HUES48 (cell line): Measurements from ENCODE around the gene ADAMTS17.

ENCODE experiments used
- H3K27ac ChIP-seq: one replicate; pipeline ENCODE4 v1.7.0; 2013; ENCODE audit warnings: low read depth, low read length, inconsistent platforms
- H3K27me3 ChIP-seq: 2 replicates; pipeline ENCODE4 v1.6.1; 2013; ENCODE audit warnings: mild to moderate bottlenecking, low read length; ENCODE audit not compliant: control insufficient read depth, insufficient read depth
- H3K36me3 ChIP-seq: 2 replicates; pipeline ENCODE4 v1.6.1; 2013; ENCODE audit warnings: low read length; ENCODE audit not compliant: control insufficient read depth, insufficient read depth
- H3K4me1 ChIP-seq: 2 replicates; pipeline ENCODE4 v1.6.1; 2013; ENCODE audit warnings: mild to moderate bottlenecking, low read length; ENCODE audit not compliant: control insufficient read depth, insufficient read depth
- H3K4me3 ChIP-seq: 2 replicates; pipeline ENCODE4 v1.5.1; 2013; ENCODE audit warnings: mild to moderate bottlenecking, low read depth, low read length
- H3K9ac ChIP-seq: 2 replicates; pipeline ENCODE4 v1.6.1; 2013; ENCODE audit warnings: mild to moderate bottlenecking, low read depth, low read length, moderate library complexity
- H3K9me3 ChIP-seq: 2 replicates; pipeline ENCODE4 v1.6.1; 2013; ENCODE audit warnings: low read length; ENCODE audit not compliant: control insufficient read depth, insufficient read depth

ADAMTS17 gene

DNA sequence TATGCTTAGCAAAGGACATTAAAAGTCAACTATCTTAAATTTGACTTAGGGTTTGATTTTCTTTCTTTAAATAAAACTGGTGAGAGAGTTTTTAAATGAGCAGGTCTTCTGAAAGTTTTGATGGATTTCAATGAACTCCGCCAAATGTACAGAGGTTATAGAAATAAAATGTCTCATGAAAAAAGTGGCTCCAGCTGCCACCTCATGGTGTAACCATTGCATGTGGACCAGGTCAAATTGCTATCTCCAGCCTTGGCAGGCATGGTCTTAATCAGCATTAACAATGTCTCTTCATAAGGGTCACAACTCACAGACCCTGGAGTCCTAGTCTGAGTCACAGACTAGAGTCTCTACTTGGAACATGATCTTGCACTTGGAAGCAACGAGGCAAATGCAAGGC lies 182.3 kb downstream of the ADAMTS17 start:
- Histone ChIP-seq H3K9me3 (no peaks in the 10 kb centered on the region), H3K9ac (no peak overlapping the region), H3K4me1 (0 out of 2 replicates have a peak, but pooled peaks cover 6% of the 10 kb centered on the region), H3K27ac (no peak overlapping the region), H3K27me3 (no peaks in the 10 kb centered on the region), H3K36me3 (no peaks in the 10 kb centered on the region), H3K4me3 (no peak overlapping the region)

DNA sequence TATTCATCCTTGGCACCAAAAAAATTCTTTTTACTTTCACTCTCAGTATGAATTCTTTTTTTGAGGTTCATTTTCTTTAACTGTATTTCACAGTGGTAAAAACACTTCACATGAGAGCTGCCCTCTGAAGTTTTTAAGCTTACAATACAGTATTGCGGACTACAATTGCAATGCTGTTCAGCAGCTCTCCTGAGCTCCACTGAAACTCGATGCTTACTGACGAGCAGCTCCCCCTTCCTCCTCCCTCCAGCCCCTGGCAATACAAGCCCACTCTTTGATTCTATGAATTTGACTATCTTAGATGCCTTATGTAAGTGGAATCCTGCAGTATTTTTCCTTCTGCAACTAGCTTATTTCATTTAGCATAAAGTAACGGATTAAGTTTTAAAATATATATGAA lies 183.4 kb downstream of the ADAMTS17 start:
- H3K27me3 ChIP-seq: no peaks in the 10 kb centered on the region
- H3K4me3 ChIP-seq: no peak overlapping the region
- H3K36me3 ChIP-seq: no peaks in the 10 kb centered on the region
- no peaks in the 10 kb centered on the region for H3K9me3 ChIP-seq
- H3K4me1 ChIP-seq: 0 out of 2 replicates have a peak, but pooled peaks cover 6% of the 10 kb centered on the region
- no peak overlapping the region for H3K9ac ChIP-seq
- no peak overlapping the region for H3K27ac ChIP-seq

DNA sequence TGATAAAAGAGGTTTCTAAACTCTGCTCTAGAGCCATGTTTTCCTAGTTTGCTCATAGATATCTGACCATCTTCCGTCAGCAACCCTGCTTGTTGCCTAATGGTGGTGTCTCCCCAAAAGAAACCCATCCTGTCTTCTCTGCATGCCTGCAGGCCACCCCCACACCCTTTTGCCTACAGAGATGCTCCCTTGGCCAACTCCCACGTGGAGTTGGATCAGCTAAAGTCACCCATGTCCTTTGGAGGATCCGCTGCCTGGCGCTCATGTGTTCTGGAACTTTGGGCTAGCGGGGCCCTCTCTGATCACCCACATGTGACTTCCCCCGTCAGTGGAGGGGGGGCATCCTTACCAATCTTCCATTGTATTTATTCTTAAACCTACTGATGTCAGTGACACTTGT lies 185.6 kb downstream of the ADAMTS17 start:
- H3K4me1 ChIP-seq: 0 out of 2 replicates have a peak, but pooled peaks cover 6% of the 10 kb centered on the region
- H3K4me3 ChIP-seq: no peak overlapping the region
- H3K9me3 ChIP-seq: no peaks in the 10 kb centered on the region
- no peaks in the 10 kb centered on the region for H3K27me3 ChIP-seq
- H3K27ac ChIP-seq: no peak overlapping the region
- H3K9ac ChIP-seq: no peak overlapping the region
- no peaks in the 10 kb centered on the region for H3K36me3 ChIP-seq

DNA sequence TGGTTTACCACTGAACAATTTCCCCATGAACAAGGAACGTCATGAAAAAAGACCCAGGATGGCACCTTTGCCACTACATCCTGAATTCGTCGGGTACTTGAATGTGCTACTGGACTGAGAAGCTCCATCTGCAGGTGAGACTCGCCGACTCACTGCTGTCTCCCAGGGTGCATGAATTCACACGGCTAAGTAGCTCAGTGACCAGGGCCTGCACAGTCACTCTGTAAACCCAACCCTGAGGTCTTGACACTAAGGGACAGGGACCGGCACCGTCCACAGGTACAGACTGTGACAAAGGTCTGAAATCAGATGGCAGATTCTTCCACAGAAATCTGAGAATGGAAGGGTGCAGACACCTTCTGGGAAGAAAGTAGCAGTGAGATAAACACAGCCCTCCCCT lies 187.4 kb downstream of the ADAMTS17 start:
- Histone ChIP-seq H3K9ac (no peak overlapping the region), H3K27ac (no peak overlapping the region), H3K9me3 (no peaks in the 10 kb centered on the region), H3K4me3 (no peak overlapping the region), H3K4me1 (0 out of 2 replicates have a peak, but pooled peaks cover 6% of the 10 kb centered on the region), H3K36me3 (no peaks in the 10 kb centered on the region), H3K27me3 (no peaks in the 10 kb centered on the region)

DNA sequence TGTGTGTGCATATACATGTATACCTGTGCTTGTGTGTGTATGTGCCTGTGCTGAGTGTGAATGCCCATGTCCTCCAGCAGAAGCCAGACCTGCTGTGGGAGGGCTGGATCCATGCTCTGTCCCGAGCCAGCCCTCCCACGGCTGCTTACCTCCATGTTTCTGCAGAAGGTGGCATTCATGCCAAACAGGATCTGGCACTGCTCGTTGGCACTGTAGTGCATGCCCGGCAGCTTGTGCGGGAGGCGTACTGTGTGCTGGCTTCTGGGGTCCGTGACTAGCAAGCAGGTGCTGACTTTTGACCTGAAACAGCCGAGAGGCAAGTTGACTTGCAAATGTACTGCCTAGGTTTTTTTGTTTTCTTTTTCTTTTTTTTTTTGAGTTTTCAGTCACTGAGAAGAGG lies 189.3 kb downstream of the ADAMTS17 start:
- Histone ChIP-seq H3K27ac (no peak overlapping the region), H3K36me3 (no peaks in the 10 kb centered on the region), H3K27me3 (no peaks in the 10 kb centered on the region), H3K9ac (no peak overlapping the region), H3K9me3 (peaks cover 6% of the 10 kb centered on the region), H3K4me3 (no peak overlapping the region), H3K4me1 (no peaks in the 10 kb centered on the region)

DNA sequence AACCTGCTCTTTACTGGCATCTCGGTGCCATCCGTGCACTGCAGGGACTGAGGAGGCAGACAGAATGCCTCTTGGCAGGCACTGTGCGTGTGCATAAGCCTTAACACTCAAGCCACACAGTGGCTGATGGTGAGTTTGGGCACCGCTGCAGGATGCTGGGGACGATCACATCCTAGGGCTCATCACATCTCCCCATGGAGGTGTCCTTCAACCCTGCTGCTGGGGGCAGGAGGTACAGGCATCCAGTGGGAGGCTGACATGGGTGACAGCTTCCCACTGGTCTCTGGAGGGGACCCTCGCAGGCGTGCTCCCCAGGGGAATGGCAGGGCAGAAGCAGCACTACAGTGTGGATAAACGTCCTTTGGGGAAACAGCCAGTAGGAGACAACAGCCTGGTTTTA lies 190.9 kb downstream of the ADAMTS17 start:
- H3K9me3 ChIP-seq: peaks cover 10% of the 10 kb centered on the region
- H3K27me3 ChIP-seq: no peaks in the 10 kb centered on the region
- no peak overlapping the region for H3K9ac ChIP-seq
- no peak overlapping the region for H3K4me3 ChIP-seq
- no peaks in the 10 kb centered on the region for H3K4me1 ChIP-seq
- H3K27ac ChIP-seq: no peak overlapping the region
- H3K36me3 ChIP-seq: no peaks in the 10 kb centered on the region

DNA sequence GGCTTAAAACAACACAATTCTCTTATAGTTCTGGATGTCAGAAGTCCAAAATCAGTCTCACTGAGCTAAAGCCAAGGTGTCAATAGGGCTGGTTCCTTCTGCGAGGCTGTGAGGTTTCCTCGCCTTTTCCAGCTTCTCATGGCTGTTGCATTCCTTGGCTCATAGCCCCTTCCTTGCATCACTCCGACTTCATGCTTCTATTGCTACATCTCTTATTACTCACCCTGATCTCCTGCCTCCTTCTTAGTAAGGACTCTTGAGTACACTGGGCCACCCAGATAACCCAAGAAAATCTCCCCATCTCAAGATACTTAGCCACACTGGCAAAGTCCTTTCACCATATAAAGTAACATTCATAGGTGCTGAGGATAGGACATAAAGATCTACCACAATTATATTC lies 193.9 kb downstream of the ADAMTS17 start:
- H3K27ac ChIP-seq: no peak overlapping the region
- H3K9me3 ChIP-seq: peaks cover 10% of the 10 kb centered on the region
- no peaks in the 10 kb centered on the region for H3K36me3 ChIP-seq
- no peak overlapping the region for H3K9ac ChIP-seq
- no peak overlapping the region for H3K4me3 ChIP-seq
- no peaks in the 10 kb centered on the region for H3K27me3 ChIP-seq
- H3K4me1 ChIP-seq: no peaks in the 10 kb centered on the region

DNA sequence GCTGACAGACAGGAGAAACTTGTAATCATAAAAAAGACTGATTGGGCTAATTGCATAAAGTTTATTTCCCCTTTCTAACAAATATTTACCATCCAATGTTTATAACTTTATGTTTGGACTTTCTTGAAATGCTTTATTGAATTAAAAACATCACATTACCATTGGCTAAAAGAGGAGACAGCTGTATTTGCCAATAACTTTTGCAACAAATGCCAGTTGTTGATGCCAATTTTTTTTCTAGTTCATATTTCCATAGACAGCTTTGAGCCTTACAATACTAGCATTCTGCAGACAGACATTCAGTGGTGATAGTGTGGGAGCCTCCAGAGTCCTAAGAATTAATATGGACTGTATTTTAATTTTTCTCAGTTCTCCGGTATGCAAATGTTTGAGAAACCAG lies 198.4 kb downstream of the ADAMTS17 start:
- Histone ChIP-seq H3K4me3 (no peak overlapping the region), H3K9ac (no peak overlapping the region), H3K4me1 (no peaks in the 10 kb centered on the region), H3K9me3 (peaks cover 10% of the 10 kb centered on the region), H3K27me3 (no peaks in the 10 kb centered on the region), H3K27ac (no peak overlapping the region), H3K36me3 (no peaks in the 10 kb centered on the region)

DNA sequence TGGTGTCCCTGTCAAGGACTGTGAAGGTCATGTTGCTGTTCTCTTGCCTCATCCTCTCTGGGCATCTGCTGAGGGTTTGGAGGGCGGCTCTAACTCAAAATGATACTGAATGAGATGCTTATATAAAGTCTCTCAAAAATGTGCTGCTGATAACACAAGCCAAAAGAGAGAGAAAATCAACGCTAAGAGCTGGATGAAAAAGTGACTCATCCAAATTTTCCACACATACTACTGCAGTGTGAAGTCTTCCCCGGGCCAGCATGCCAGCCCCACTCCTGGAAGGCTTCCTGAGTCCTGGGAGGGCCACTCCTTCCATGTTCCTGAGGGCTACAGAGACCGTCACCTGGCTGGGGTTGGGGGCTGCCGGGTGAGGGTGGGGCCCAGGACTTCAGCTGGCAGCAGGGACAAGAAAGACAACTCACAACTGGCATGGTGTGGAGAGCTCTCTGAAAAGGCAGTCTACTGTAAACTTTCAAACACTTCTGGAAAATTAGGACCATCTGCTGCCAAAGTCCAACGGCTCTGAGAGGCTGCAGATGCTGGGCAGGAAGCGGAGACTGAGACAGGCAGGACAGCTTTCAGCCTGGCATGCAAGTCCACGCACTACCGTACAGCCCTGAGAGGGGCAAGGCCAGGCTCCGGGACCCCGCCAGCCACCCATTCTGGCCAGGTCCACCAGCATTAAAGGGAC lies 200.3 kb downstream of the ADAMTS17 start:
- H3K27me3 ChIP-seq: no peaks in the 10 kb centered on the region
- no peaks in the 10 kb centered on the region for H3K9me3 ChIP-seq
- H3K9ac ChIP-seq: no peak overlapping the region
- H3K4me1 ChIP-seq: no peaks in the 10 kb centered on the region
- no peak overlapping the region for H3K4me3 ChIP-seq
- H3K27ac ChIP-seq: no peak overlapping the region
- no peaks in the 10 kb centered on the region for H3K36me3 ChIP-seq

DNA sequence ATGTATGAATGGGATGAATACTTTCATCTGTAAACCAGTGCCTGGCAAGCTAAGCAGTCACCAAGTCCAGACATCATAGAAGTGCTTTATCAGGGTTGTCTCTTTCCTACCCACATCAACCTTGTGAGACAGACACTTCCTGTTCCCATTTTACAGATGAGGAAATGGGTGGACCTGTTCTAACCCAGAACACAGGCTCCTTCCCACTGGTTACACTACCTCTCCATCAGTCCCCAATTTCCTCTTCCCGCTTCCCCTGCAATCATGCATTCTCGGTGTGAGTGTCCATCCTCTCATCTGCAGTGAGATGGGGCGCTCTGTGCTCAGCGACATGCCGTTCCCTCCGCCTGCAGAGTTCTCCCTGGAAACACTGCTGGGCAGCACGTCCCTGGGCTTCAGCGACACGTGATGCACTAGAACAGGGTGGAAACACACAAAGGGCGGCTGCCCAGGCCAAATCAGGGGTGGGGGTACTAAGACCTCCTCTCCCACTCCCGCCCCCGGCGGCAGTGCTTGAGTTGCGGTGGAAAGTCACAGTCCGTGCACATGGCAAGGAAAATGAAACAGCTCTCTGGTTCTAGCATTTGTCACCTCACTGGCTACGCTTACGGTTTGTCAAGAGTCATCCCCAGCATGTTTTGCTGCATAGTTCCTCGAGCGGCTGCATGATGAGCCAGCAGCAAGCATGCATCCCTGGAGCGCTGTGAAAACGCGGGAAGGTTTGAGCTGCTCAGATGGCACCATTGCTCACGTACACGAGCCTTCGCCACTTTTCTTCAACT lies 201.1 kb downstream of the ADAMTS17 start:
- no peak overlapping the region for H3K4me3 ChIP-seq
- no peak overlapping the region for H3K9ac ChIP-seq
- H3K9me3 ChIP-seq: no peaks in the 10 kb centered on the region
- no peaks in the 10 kb centered on the region for H3K27me3 ChIP-seq
- H3K36me3 ChIP-seq: no peaks in the 10 kb centered on the region
- no peaks in the 10 kb centered on the region for H3K4me1 ChIP-seq
- no peak overlapping the region for H3K27ac ChIP-seq

DNA sequence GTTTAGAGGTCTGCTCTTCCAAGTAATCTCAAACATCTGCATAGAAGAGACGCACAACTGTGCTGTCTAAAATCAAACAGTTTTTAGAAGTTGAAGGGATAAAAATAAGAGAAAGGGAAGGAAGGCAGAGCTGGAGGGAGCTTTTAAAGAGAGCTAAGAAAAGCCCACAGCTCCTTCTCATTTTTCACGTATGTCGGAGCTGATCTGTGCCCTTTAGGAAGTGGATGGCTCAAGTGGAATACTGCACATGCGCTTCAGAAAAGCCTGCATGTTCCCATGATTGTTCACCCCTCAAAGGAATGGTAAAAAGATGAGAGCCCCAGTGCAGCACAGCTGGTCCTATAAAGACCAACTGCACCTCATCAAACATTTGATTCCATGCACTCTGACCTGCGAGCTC lies 207.2 kb downstream of the ADAMTS17 start:
- Histone ChIP-seq H3K4me3 (no peak overlapping the region), H3K9ac (no peak overlapping the region), H3K9me3 (no peaks in the 10 kb centered on the region), H3K27ac (no peak overlapping the region), H3K36me3 (no peaks in the 10 kb centered on the region), H3K27me3 (no peaks in the 10 kb centered on the region), H3K4me1 (no peaks in the 10 kb centered on the region)
